GM12872 (cell line): Measurements from ENCODE around the gene APEH.

Experiments
- CTCF ChIP-seq: IDR thresholded peaks from 3 replicates; pipeline ENCODE4 v1.5.1; 2011; ENCODE audit warnings: low read depth, mild to moderate bottlenecking, low read length, moderate library complexity; ENCODE audit not compliant: insufficient read depth

APEH gene

GRCh38 chr3:49655731-49656285 is 18.3 kb upstream of the APEH start:
- no peak for TF ChIP-seq CTCF

- 0 out of 3 replicates have a peak, but pooled peaks have one; percentile 28 for TF ChIP-seq CTCF
Measured at GRCh38 chr3:49656541-49657112, 17.5 kb upstream of the APEH start.

GRCh38 chr3:49657208-49657915 is 16.8 kb upstream of the APEH start:
- no peak for TF ChIP-seq CTCF

DNA sequence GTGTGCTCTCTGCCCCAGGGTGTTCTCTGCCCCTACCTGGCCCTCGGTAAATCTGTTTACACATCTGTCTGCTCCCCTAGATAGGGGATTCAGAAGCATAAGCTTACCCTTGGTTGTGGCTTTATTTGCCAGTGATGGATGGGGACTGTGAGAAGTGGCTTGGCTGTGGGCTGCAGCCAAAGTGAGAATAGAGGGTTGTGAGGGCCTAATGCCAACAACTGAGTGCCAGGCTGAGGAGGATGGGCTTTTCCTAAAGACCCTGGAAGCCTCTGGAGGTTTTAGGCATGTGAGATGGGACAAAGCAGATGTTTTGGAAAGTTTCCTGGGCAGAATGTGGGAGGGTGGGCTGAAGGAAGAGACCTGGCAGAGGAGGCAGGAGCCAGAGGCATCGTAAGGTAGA is 15.4 kb upstream of the APEH start:
- no peak for TF ChIP-seq CTCF

DNA sequence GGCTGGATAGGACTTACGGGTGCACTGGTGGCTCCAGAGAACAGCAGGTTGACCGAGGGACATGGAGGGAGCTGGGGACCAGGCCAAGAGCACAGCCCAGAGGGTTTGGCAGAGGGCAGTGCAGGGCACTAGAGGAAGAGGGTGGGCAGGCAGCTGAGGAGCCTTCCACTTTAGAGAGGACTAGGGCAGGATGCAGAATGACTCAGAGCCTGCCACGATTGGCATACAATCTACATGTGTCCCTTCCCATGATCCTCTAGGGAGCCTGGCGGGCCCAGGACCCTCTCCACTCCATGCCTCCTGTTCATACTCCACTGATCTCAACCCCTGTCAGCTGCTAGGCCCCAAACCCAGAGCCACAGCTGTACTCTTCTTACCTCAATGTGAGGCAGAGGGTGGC is 14.4 kb upstream of the APEH start:
- TF ChIP-seq CTCF, result no peak

DNA sequence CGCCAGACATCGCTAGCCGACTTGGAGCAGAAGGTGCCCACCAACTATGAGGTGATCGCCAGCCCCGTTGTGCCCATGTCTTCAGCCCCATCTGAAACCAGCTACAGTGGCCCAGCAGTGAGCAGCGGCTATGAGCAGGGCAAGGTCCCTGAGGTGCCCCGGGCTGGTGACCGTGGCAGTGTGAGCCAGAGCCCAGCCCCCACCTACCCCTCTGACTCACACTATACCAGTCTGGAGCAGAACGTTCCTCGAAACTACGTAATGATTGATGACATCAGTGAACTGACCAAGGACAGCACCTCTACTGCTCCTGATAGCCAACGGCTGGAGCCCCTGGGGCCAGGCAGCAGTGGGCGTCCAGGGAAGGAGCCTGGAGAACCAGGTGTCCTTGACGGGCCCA is 12.9 kb upstream of the APEH start:
- no peak for TF ChIP-seq CTCF

- TF ChIP-seq CTCF, result no peak
Measured at GRCh38 chr3:49662021-49662420, 12.1 kb upstream of the APEH start.
